SK-N-SH (cell line): ENCODE data around the gene PRM3. TPM values are rescaled to one million over a fixed set of nuclear protein-coding genes. Genes with fewer than 3 reads are reported as not detected.
"Not testable (repeated sequence)": the region's sequence is repeated elsewhere in the genome, so short reads cannot be mapped to it uniquely, and the experiment has no call there.

Source experiments
- CTCF ChIA-PET: fragments of 300-600, 350-600 bp; formaldehyde crosslinking; extraction: SDS; loops from one replicate; lab custom pipeline; 2021; lab: Yijun Ruan, JAX
- POLR2A ChIA-PET: fragments of 350-600 bp; sonication (Branson Sonifier 250); formaldehyde crosslinking; extraction: SDS; loops from one replicate; lab custom pipeline; 2020; ENCODE audit warnings: antibody characterized with exemption, inconsistent platforms; lab: Yijun Ruan, JAX
- DNase-seq: peaks from one replicate; pipeline ENCODE4 v3.0.0; 2012
- H2AFZ ChIP-seq: fragments of 200-600 bp; sonication (generic); 2 replicates; pipeline ENCODE4 v1.8.1; 2016; ENCODE audit warnings: antibody characterized with exemption, mild to moderate bottlenecking, low read depth
- H3F3A ChIP-seq: fragments of 200-600 bp; sonication (generic); replicated peaks from 2 replicates; pipeline ENCODE3; 2016; ENCODE audit warnings: antibody characterized with exemption, mild to moderate bottlenecking; ENCODE audit not compliant: insufficient read depth
- H3K27ac ChIP-seq, 2 experiments: fragments of 200-500 bp in 1 of 2; fragments of 200-600 bp in 1 of 2; sonication (Bioruptor generic) in 1 of 2; sonication (generic), shearing (Covaris generic) in 1 of 2; 2 replicates each; pipeline versions ENCODE4 v1.5.1 to v1.6.1; 2014 to 2016; ENCODE audit warnings: low read depth in 2 of 2, inconsistent platforms in 1 of 2, low read length in 1 of 2, mild to moderate bottlenecking in 1 of 2, mixed read lengths in 1 of 2
- H3K27me3 ChIP-seq: fragments of 200-600 bp; sonication (generic), shearing (Covaris generic); 2 replicates; pipeline ENCODE4 v1.6.1; 2016; ENCODE audit warnings: mixed run types; ENCODE audit not compliant: insufficient read depth
- H3K36me3 ChIP-seq, 2 experiments: fragments of 200-500 bp in 1 of 2; fragments of 200-600 bp in 1 of 2; sonication (Bioruptor generic) in 1 of 2; sonication (generic) in 1 of 2; replicated peaks in 1 of 2; 2 replicates each; pipeline versions ENCODE3 to v1.5.1; 2014 to 2016; ENCODE audit warnings: low read length in 1 of 2, mild to moderate bottlenecking in 1 of 2; ENCODE audit not compliant: insufficient read depth in 2 of 2, control insufficient read depth in 1 of 2
- H3K4me1 ChIP-seq, 2 experiments: fragments of 200-500 bp in 1 of 2; fragments of 200-600 bp in 1 of 2; sonication (Bioruptor generic) in 1 of 2; sonication (generic), shearing (Covaris generic) in 1 of 2; 2 replicates each; pipeline versions ENCODE4 v1.5.1 to v1.6.1; 2014 to 2016; ENCODE audit warnings: low read depth in 1 of 2, low read length in 1 of 2, mixed run types in 1 of 2; ENCODE audit not compliant: insufficient read depth in 2 of 2, control insufficient read depth in 1 of 2
- H3K4me2 ChIP-seq: fragments of 200-600 bp; sonication (generic), shearing (Covaris generic); 2 replicates; pipeline ENCODE4 v1.6.1; 2017; ENCODE audit warnings: mixed run types
- H3K4me3 ChIP-seq, 2 experiments: fragments of 200-500 bp in 1 of 2; fragments of 200-600 bp in 1 of 2; sonication (Bioruptor generic) in 1 of 2; sonication (generic), shearing (Covaris generic) in 1 of 2; 2 replicates each; pipeline versions ENCODE4 v1.5.1 to v1.8.1; 2014 to 2016; ENCODE audit warnings: low read depth in 2 of 2, inconsistent platforms in 1 of 2, low read length in 1 of 2, mild to moderate bottlenecking in 1 of 2, mixed read lengths in 1 of 2, moderate library complexity in 1 of 2
- H3K79me2 ChIP-seq: fragments of 200-600 bp; sonication (generic); 2 replicates; pipeline ENCODE4 v1.8.1; 2017; ENCODE audit warnings: mild to moderate bottlenecking; ENCODE audit not compliant: insufficient read depth
- H3K9ac ChIP-seq: fragments of 200-600 bp; sonication (generic); 2 replicates; pipeline ENCODE4 v1.6.1; 2017; ENCODE audit warnings: mixed run types
- H3K9me2 ChIP-seq: fragments of 200-600 bp; sonication (generic); 2 replicates; pipeline ENCODE4 v1.6.1; 2017; ENCODE audit warnings: mixed run types
- H3K9me3 ChIP-seq: fragments of 200-600 bp; sonication (generic); 2 replicates; pipeline ENCODE4 v1.6.1; 2017; ENCODE audit warnings: mixed run types, mild to moderate bottlenecking, moderate library complexity
- H4K20me1 ChIP-seq: fragments of 200-600 bp; sonication (generic); 2 replicates; pipeline ENCODE4 v1.6.1; 2017; ENCODE audit warnings: mild to moderate bottlenecking, mixed run types; ENCODE audit not compliant: insufficient read depth
- FOSL2 ChIP-seq: IDR thresholded peaks from 2 replicates; pipeline ENCODE4 v1.4.0; 2012; ENCODE audit warnings: low read depth, mild to moderate bottlenecking, moderate library complexity, borderline replicate concordance
- FOXJ3 ChIP-seq: sonication (generic); formaldehyde crosslinking; IDR thresholded peaks from 2 replicates; pipeline ENCODE4 v1.5.1; 2020; ENCODE audit warnings: mild to moderate bottlenecking, missing genetic modification reagents
- FOXM1 ChIP-seq: IDR thresholded peaks from 2 replicates; pipeline ENCODE4 v1.4.0; 2012; ENCODE audit warnings: low read depth, mild to moderate bottlenecking
- GATA2 ChIP-seq: sonication (generic); formaldehyde crosslinking; IDR thresholded peaks from 2 replicates; pipeline ENCODE4 v1.5.0; 2020; ENCODE audit warnings: mild to moderate bottlenecking, missing genetic modification reagents
- MEF2A ChIP-seq: IDR thresholded peaks from 2 replicates; pipeline ENCODE4 v1.4.0; 2012; ENCODE audit warnings: low read depth, borderline replicate concordance
- POLR2AphosphoS5 ChIP-seq: IDR thresholded peaks from 2 replicates; pipeline ENCODE4 v1.6.1; 2012; ENCODE audit warnings: low read depth, low read length
- RFX5 ChIP-seq: IDR thresholded peaks from 2 replicates; pipeline ENCODE4 v1.6.1; 2012; ENCODE audit warnings: mild to moderate bottlenecking, improper control_type of control experiment, low read length
- RXRA ChIP-seq: IDR thresholded peaks from 2 replicates; pipeline ENCODE4 v1.4.0; 2012; ENCODE audit warnings: low read depth, mild to moderate bottlenecking, borderline replicate concordance
- WGBS: methylation state at CpG from one replicate; pipeline ENCODE4 v1.1.6; 2017; ENCODE audit warnings: low lambda C conversion rate; 5-methylcytosine and 5-hydroxymethylcytosine counted together
- polyA plus RNA-seq, 3 experiments: library from polyadenylated mRNA; depleted of rRNA; stranded (reverse); fragments of >200 nt; gene quantifications; 2 replicates each; pipeline ENCODE4 v1.2.3, GENCODE V29; 2012
- TF ChIP-seq, protein P1 (sequence below): fragments of 200-600 bp; sonication (generic); IDR thresholded peaks from 2 replicates; pipeline ENCODE4 v1.6.1; 2017; ENCODE audit warnings: antibody characterized with exemption, mild to moderate bottlenecking, moderate library complexity
- TF ChIP-seq, protein P2 (sequence below): fragments of 150-350 bp; IDR thresholded peaks from 2 replicates; pipeline ENCODE4 v1.6.1; 2016; ENCODE audit warnings: mild to moderate bottlenecking, low read depth, low read length
- TF ChIP-seq, protein P3 (sequence below): fragments of 150-350 bp; IDR thresholded peaks from 2 replicates; pipeline ENCODE4 v1.6.1; 2017; ENCODE audit warnings: antibody characterized with exemption, low read length, low read depth, borderline replicate concordance
- TF ChIP-seq, protein P4 (sequence below): IDR thresholded peaks from 2 replicates; pipeline ENCODE4; 2012
- TF ChIP-seq, protein P5 (sequence below): IDR thresholded peaks from 2 replicates; pipeline ENCODE4 v1.4.0; 2012; ENCODE audit warnings: low read depth, borderline replicate concordance
- TF ChIP-seq, protein P6 (sequence below): IDR thresholded peaks from 2 replicates; pipeline ENCODE4 v1.6.1; 2012; ENCODE audit warnings: mild to moderate bottlenecking, low read depth, low read length, moderate library complexity

PRM3 gene
- polyA plus RNA-seq, 1 of the 3 experiments (the other 2 are of a cell fraction), result not detected

DNA sequence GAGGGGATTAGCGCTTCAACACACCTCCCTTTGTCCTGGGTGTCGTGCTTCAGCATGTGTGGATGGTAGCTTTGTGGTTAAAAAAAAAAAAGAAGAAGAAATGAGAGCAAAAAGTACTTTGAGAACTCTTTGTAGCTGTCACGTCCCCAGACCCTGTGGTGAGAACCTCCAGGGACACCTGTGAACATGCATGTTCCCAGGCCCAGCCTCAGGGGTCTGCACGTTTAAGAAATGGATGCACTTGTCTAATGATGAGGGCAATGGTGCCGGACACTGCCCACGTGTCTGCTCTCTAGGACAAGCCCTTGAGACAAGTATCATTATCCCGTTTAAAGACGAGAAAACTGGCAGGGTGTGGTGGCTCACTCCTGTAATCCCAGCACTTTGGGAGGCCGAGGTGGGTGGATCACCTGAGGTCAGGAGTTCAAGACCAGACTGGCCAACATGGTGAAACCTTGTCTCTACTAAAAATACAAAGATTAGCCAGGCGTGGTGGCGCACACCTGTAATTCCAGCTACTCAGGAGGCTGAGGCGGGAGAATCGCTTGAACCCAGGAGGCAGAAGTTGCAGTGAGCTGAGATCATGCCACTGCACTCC lies 25.6 kb upstream of the PRM3 start:
- H3F3A ChIP-seq, H3K4me2 ChIP-seq, H3K4me3 ChIP-seq, H3K27ac ChIP-seq, H3K9me2 ChIP-seq, H3K79me2 ChIP-seq, H3K9ac ChIP-seq, H3K9me3 ChIP-seq, H3K36me3 ChIP-seq, H2AFZ ChIP-seq, H4K20me1 ChIP-seq, DNase-seq, H3K27me3 ChIP-seq, POLR2A ChIA-PET: not testable (repeated sequence)
- CTCF ChIA-PET, result interaction anchor here (2.8 kb wide), 1 partner anchor 43 kb away, joined by 23 read pairs; the partner anchor contains the start of gene SOCS1
- peaks cover 0 to 27% of the 10 kb centered on the region in 2 experiments; a peak in 2 of 4 replicates for H3K4me1 ChIP-seq
- 91% methylated on average over 13 of the region's 13 CpGs for WGBS

DNA sequence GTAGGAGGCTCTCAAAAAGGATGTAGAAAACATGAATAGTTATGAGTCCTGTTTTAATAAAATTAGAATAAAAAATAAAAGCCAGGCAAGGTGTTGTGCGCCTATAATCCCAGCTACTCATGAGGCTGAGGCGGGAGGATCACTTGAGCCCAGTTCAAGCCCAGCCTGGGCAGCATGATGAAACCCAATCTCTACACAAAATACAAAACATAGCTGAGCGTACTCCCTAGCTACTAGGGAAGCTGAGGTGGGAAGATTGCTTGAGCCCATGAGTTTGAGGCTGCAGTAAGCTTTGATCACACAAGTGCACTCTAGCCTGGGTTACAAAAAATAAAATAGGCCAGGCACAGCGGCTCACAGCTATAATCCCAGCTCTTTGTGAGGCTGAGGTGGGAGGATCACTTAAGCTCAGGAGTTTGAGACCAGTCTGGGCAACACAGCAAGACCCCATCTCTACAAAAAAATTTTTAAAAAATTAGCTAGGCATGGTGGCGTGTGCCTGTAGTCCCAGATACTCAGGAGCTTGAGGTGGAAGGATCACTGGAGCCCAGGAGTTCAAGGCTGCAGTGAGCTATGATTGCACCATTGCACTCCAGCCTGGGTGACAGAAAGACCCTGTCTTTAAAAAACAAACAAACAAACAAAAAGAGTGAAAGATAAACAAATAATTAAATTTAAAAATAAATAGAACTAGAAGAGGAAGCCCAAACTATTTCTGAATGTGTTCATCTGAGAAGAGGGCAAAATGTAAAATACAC lies 24.9 kb upstream of the PRM3 start:
- POLR2A ChIA-PET, result interaction anchor here (1.1 to 1.3 kb wide), 2 partner anchors 21 to 39 kb away, joined by 3 read pairs; no protein-coding TSS in a partner anchor
- Histone ChIP-seq H3K27ac (peak overlapping the region in 1 of 2 experiments; percentile 86; a peak in 2 of 4 replicates), H3K9me2 (no peaks in the 10 kb centered on the region), H4K20me1 (no peaks in the 10 kb centered on the region), H3K9me3 (no peaks in the 10 kb centered on the region), H3K79me2 (no peaks in the 10 kb centered on the region), H3K36me3 (no peaks in the 10 kb centered on the region), H2AFZ (no peak overlapping the region), H3F3A (peaks cover 3% of the 10 kb centered on the region), H3K4me2 (peak overlapping the region; percentile 34; the same call in 1 of the 2 replicates), H3K4me3 (no peak overlapping the region), H3K27me3 (no peaks in the 10 kb centered on the region), H3K9ac (no peak overlapping the region), H3K4me1 (peaks cover 0 to 21% of the 10 kb centered on the region in 2 experiments; a peak in 2 of 4 replicates)
- no peak for DNase-seq
- CTCF ChIA-PET, result interaction anchor here (0.7 to 2.8 kb wide), 14 partner anchors 11 to 348 kb away, joined by 3 to 23 read pairs (median 4); partner anchors contain the start of genes PRM2 and SOCS1
- WGBS, result 87% methylated on average over 5 of the region's 5 CpGs
- no peak for TF ChIP-seq FOXJ3 (CRISPR knock-in tag)
- no peak for TF ChIP-seq RFX5
- TF ChIP-seq, protein P1, sequence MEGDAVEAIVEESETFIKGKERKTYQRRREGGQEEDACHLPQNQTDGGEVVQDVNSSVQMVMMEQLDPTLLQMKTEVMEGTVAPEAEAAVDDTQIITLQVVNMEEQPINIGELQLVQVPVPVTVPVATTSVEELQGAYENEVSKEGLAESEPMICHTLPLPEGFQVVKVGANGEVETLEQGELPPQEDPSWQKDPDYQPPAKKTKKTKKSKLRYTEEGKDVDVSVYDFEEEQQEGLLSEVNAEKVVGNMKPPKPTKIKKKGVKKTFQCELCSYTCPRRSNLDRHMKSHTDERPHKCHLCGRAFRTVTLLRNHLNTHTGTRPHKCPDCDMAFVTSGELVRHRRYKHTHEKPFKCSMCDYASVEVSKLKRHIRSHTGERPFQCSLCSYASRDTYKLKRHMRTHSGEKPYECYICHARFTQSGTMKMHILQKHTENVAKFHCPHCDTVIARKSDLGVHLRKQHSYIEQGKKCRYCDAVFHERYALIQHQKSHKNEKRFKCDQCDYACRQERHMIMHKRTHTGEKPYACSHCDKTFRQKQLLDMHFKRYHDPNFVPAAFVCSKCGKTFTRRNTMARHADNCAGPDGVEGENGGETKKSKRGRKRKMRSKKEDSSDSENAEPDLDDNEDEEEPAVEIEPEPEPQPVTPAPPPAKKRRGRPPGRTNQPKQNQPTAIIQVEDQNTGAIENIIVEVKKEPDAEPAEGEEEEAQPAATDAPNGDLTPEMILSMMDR, result no peak
- TF ChIP-seq, protein P2, sequence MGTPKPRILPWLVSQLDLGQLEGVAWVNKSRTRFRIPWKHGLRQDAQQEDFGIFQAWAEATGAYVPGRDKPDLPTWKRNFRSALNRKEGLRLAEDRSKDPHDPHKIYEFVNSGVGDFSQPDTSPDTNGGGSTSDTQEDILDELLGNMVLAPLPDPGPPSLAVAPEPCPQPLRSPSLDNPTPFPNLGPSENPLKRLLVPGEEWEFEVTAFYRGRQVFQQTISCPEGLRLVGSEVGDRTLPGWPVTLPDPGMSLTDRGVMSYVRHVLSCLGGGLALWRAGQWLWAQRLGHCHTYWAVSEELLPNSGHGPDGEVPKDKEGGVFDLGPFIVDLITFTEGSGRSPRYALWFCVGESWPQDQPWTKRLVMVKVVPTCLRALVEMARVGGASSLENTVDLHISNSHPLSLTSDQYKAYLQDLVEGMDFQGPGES, result no peak
- TF ChIP-seq, protein P3, sequence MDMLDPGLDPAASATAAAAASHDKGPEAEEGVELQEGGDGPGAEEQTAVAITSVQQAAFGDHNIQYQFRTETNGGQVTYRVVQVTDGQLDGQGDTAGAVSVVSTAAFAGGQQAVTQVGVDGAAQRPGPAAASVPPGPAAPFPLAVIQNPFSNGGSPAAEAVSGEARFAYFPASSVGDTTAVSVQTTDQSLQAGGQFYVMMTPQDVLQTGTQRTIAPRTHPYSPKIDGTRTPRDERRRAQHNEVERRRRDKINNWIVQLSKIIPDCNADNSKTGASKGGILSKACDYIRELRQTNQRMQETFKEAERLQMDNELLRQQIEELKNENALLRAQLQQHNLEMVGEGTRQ, result no peak
- no peak for TF ChIP-seq FOXM1
- no peak for TF ChIP-seq RXRA
- TF ChIP-seq, protein P4, sequence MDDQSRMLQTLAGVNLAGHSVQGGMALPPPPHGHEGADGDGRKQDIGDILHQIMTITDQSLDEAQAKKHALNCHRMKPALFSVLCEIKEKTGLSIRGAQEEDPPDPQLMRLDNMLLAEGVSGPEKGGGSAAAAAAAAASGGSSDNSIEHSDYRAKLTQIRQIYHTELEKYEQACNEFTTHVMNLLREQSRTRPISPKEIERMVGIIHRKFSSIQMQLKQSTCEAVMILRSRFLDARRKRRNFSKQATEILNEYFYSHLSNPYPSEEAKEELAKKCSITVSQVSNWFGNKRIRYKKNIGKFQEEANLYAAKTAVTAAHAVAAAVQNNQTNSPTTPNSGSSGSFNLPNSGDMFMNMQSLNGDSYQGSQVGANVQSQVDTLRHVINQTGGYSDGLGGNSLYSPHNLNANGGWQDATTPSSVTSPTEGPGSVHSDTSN, result no peak
- no peak for TF ChIP-seq MEF2A
- TF ChIP-seq, protein P5, sequence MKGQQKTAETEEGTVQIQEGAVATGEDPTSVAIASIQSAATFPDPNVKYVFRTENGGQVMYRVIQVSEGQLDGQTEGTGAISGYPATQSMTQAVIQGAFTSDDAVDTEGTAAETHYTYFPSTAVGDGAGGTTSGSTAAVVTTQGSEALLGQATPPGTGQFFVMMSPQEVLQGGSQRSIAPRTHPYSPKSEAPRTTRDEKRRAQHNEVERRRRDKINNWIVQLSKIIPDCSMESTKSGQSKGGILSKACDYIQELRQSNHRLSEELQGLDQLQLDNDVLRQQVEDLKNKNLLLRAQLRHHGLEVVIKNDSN, result no peak
- TF ChIP-seq, protein P6, sequence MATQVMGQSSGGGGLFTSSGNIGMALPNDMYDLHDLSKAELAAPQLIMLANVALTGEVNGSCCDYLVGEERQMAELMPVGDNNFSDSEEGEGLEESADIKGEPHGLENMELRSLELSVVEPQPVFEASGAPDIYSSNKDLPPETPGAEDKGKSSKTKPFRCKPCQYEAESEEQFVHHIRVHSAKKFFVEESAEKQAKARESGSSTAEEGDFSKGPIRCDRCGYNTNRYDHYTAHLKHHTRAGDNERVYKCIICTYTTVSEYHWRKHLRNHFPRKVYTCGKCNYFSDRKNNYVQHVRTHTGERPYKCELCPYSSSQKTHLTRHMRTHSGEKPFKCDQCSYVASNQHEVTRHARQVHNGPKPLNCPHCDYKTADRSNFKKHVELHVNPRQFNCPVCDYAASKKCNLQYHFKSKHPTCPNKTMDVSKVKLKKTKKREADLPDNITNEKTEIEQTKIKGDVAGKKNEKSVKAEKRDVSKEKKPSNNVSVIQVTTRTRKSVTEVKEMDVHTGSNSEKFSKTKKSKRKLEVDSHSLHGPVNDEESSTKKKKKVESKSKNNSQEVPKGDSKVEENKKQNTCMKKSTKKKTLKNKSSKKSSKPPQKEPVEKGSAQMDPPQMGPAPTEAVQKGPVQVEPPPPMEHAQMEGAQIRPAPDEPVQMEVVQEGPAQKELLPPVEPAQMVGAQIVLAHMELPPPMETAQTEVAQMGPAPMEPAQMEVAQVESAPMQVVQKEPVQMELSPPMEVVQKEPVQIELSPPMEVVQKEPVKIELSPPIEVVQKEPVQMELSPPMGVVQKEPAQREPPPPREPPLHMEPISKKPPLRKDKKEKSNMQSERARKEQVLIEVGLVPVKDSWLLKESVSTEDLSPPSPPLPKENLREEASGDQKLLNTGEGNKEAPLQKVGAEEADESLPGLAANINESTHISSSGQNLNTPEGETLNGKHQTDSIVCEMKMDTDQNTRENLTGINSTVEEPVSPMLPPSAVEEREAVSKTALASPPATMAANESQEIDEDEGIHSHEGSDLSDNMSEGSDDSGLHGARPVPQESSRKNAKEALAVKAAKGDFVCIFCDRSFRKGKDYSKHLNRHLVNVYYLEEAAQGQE, result no peak
- TF ChIP-seq POLR2AphosphoS5, result no peak
- no peak for TF ChIP-seq FOSL2
- no peak for TF ChIP-seq GATA2 (CRISPR knock-in tag)
